ENCODE data around the gene LARGE1.

DNA sequence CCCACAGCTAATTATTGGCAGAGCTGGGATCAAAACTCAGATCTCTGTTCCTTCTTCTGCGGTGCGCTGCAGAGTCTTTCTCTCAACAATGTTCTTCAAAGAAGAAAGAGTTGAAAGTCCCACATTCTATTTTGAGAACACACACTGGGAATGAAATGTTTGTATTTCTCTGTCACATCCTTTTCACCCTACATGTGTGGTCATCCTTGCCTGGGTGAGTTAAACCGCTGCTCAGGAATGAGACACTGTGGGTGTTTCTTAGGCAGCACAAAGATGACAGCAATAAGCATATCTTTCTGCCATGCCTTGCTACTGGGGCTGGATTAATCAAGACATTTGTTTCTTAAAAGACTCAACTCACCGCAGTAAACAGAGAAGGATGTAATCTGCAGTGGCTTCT, 222.6 kb downstream of the LARGE1 start:
- TF ChIP-seq CBX3 (IDR thresholded peaks at IDR 0.05; ENCODE audit: low read depth) (no peak), EZH2 (IDR thresholded peaks at IDR 0.05) (no peak), JUND (IDR thresholded peaks at IDR 0.05) (no peak)
- TF ChIP-seq, protein P1, sequence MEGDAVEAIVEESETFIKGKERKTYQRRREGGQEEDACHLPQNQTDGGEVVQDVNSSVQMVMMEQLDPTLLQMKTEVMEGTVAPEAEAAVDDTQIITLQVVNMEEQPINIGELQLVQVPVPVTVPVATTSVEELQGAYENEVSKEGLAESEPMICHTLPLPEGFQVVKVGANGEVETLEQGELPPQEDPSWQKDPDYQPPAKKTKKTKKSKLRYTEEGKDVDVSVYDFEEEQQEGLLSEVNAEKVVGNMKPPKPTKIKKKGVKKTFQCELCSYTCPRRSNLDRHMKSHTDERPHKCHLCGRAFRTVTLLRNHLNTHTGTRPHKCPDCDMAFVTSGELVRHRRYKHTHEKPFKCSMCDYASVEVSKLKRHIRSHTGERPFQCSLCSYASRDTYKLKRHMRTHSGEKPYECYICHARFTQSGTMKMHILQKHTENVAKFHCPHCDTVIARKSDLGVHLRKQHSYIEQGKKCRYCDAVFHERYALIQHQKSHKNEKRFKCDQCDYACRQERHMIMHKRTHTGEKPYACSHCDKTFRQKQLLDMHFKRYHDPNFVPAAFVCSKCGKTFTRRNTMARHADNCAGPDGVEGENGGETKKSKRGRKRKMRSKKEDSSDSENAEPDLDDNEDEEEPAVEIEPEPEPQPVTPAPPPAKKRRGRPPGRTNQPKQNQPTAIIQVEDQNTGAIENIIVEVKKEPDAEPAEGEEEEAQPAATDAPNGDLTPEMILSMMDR (IDR thresholded peaks at IDR 0.05 in 2 of 3, conservative IDR thresholded peaks at IDR 0.05 in 1 of 3; ENCODE audit: borderline replicate concordance in 1 of 3, insufficient read depth in 1 of 3, low read depth in 2 of 3, low read length in 2 of 3) = no peak
